Hematopoietic multipotent progenitor cell treated with erythropoietin and hydrocortisone succinate and interleukin-3 and kit ligand, for 15 days (in vitro differentiated cells): Measurements from ENCODE around the gene RNF41.

ENCODE experiments used
- DNase-seq: peaks from one replicate; pipeline ENCODE4 v3.0.0-alpha.2; 2015; ENCODE audit warnings: low spot score

Gene RNF41

GRCh38 chr12:56243731-56244181 is 22.0 kb upstream of the RNF41 start:
- peak; percentile 88 for DNase-seq

DNA sequence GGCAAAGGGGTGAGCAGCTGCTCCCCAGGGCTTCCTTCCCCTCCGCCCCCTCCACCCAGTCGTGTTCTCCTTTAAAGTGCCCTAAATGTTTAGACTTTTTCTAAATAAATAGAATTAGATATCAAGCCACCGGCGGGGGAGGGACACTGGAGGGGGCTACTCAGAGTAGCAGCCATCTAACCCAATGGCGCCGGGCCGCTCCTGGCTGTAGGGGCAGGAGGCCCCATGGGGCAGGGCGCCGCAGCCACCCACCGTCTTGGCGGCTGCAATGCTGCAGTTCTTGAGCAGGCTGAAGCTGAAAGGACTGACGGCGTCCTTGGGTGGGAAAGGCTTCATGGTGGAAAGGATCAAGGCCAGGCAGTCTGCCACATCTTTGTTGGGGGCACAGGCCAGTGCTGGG is 21.3 kb upstream of the RNF41 start:
- no peak for DNase-seq

- DNase-seq, result no peak
Measured at GRCh38 chr12:56241424-56242303, 19.9 kb upstream of the RNF41 start.

- no peak for DNase-seq
Measured at GRCh38 chr12:56237552-56237951, 15.8 kb upstream of the RNF41 start.

DNA sequence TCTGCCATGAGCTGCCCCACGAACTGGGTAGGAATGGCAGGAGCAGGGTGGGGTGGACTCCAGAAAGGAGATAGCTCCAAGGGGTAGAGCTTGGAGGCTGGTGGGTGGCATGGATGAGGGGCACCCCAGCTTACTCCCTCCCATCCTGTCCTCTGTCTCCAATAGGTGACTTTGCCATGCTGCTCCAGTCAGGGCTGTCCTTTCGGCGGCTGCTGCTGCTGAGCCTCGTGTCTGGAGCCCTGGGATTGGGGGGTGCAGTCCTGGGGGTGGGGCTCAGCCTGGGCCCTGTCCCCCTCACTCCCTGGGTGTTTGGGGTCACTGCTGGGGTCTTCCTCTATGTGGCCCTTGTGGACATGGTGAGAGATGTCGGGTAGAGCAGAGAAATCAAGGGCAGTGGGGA is 15.3 kb upstream of the RNF41 start:
- no peak for DNase-seq

DNA sequence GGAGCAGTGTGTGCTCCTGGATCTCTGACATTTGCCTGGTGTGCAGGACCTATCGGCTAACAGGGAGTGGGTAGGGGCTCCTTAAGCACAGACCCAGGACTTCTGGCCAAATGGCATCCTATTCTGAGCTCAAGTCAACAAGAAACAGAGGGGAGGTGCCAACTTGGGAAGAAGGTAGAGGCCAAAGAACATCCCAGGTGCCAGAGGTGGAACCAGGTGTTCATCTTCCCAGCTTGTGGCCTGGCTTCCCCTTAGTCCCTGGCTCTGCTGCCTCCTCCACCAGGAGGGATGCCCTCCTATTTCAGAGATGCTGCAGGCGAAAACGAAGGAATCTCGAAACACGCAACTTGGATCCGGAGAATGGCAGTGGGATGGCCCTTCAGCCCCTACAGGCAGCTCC is 14.4 kb upstream of the RNF41 start:
- no peak for DNase-seq

- DNase-seq, result no peak
Measured at GRCh38 chr12:56234746-56235436, 13.2 kb upstream of the RNF41 start.

GRCh38 chr12:56231184-56231582 is 9.5 kb upstream of the RNF41 start:
- no peak for DNase-seq

DNA sequence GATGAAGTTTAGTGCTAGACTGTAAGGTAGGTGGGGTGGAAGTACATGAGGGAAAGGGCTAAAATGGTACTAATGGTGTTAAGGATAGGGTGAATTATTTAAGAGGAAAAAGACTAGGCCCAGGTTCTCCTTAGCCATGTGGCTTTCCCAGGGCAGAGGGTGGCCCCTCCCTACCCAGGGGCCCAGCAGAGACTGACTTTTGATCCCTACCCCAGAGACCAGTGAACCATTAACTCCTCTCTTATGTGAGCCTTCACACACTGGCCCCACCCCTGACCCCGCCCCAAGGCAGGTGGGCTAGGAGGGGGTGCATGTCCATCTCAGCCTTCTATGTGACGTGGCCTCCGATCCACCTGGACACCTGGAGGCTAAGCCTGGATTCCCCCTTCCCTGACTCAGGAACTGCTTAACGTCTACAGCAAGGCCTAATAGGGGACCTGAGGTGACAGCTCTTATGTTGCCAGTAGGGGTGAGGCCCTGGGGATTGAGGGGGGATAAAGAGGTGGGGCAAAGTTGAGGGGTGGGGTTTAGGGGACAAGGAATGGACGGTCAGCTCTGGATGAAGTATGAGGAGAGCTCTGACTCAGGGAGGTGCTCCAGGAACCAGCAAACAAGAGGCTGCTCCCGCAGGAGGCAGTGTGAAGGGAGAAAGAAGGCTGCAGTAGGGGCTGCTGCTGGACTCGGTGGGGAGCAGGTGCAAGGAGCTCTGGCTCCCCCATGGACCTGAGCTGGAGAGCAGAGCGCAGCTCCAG is 8.9 kb upstream of the RNF41 start:
- no peak for DNase-seq

GRCh38 chr12:56229916-56230431 is 8.3 kb upstream of the RNF41 start, which contains the start of gene SLC39A5:
Gene SLC39A5 (plus strand): TSS chr12:56230051. CDS start chr12:56231275, 1,224 bp downstream.
- DNase-seq, result no peak

DNA sequence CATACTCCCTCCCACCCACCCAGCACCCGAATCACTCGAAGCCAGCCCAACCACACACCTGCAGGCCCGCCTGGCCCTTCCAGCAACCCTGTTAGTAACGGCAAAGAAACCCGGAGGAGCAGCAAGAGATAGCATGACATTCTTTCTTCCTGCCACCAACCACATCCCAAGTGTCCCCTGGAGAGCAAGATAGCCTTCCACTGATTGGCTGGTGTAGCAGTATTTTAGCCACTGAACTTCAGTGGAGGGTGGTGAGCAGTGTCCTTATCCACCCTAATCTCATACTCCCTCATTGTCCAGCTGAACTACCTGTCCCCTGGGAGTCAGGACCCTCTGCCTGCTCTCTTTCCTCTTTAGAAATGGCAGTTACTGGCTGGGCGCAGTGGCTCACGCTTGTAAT is 7.4 kb upstream of the RNF41 start:
- DNase-seq, result no peak

- DNase-seq, result no peak
Measured at GRCh38 chr12:56224954-56225353, 3.2 kb upstream of the RNF41 start.

- peak; percentile 94 for DNase-seq
Measured at GRCh38 chr12:56224102-56224701, 2.5 kb upstream of the RNF41 start, which contains the start of gene NABP2. Gene NABP2 (plus strand): TSS chr12:56224342. CDS start chr12:56224857, 515 bp downstream.

- DNase-seq, result no peak
Measured at GRCh38 chr12:56223571-56224101, 1.9 kb upstream of the RNF41 start.

DNA sequence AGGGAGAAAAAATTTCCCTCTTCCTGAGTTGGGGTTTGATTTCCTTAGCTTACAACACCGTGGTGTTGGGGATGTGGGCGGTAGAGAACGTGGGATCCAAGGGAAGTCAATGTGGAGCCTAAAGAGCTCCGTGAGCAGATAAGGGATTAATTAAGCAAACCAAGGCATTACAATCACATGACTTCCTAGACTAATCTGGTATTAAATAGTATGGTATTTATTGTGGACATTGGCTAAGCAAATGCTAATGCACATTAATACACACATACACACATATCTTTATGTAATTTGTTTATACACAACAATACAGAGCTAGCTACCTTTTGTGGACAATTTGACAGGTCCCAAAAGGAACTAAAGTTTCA is 791 bp upstream of the RNF41 start:
- no peak for DNase-seq

DNA sequence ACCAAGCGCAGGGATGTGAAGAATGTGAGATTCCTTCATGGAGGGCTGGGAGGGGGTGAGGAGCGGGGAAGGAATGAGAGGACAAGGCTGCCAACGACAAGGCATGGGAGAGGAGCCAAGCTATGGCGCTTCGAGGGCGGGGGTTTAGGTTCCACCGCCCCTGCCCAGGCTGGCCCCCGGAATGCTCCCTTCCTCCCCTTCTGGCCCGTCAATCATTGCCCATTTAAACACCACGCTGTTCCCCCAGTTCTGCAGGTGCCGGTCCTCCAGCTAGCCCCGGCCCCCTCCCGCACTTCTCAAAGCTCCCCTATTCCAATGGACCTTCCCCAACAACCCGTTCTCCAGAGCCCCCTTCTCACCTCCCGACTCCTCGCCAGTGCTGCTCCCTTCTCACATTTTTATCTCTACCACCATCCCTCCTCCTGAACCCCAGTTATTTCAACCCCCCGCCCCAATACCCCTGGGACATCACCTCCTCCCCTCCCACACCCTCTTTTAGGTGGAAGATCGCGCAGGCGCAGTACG is 428 bp downstream of the RNF41 start:
- peak; percentile 21 for DNase-seq

DNA sequence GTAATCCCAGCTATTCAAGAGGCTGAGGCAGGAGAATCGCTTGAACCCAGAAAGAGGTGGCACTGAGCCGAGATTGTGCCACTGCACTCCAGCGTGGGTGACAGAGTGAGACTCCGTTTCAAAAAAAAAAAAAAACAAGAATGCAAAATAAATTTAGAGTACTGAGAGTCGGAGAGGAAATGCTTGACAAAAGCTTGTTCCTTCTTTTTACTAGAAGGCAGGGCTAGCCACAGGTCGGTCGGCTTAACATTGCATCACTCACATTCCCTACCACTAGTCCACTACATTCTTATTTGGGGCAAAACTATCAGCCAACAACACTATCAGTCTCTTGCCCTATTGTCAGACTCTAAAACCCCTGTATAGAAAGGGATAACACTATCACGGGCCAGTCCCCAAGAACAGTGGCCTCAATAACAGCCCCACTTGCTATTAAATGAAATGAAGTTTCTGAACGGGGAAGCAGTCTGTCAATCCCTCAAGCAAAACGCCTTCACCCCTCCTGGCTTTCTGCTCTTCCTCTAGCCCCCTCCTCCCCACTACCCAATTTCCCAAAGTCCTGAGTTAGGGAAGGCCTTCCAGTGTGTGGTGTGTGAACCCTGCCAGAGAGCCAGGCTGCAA is 1.0 kb downstream of the RNF41 start:
- peak; percentile 21 for DNase-seq

DNA sequence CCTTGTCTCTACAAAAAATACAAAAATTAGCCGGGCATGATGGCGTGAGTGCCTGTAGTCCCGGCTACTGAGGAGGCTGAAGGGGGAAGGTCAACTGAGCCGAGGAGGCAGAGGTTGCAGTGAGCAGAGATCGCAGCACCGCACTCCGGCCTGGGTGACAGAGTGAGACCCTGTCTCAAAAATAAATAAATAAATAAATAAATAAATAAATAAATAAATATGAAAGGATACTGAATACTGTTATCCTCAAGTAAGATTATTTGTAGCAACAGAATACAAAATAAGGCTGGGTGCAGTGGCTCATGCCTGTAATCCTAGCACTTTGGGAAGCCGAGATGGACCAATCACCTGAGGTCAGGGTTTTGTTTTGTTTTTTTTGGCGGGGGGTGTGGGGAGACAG is 1.9 kb downstream of the RNF41 start:
- DNase-seq, result no peak

DNA sequence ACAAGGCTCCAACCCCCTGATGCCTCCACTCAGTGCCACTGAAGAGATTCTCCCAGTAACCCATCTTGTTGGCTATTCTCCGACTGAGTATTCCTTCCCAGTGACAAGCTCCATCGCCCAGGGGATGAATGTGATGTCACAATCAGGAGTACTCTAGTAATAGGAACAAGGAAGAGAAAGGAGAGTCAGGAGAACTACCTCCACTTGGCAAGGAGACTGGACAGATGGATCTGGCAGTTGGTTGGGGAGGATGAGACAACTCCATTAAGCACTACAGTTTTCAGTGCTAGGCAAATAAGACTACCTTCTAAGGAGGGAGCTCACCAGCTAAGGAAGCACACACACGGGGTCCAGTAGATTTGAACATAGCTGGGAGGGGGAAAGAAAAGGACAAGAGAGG is 5.3 kb downstream of the RNF41 start:
- DNase-seq, result no peak

DNA sequence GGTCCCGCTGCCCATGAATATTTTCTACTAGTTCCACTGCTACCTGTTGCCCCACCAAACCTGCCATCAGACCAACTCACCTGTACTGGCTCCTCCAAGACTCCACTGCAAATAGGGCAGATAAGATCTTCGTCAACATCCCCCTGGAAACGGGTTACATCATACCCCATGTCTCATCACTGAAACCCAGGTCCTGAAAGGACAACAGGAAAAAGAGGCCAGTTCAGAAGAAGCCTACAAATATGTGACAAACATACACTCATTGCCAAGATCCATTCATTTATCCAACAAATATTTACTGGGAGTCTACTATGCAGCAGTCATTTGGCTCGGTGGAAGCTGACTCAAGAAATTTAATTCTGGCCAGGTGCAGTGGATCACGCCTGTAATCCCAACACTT is 7.8 kb downstream of the RNF41 start:
- no peak for DNase-seq

DNA sequence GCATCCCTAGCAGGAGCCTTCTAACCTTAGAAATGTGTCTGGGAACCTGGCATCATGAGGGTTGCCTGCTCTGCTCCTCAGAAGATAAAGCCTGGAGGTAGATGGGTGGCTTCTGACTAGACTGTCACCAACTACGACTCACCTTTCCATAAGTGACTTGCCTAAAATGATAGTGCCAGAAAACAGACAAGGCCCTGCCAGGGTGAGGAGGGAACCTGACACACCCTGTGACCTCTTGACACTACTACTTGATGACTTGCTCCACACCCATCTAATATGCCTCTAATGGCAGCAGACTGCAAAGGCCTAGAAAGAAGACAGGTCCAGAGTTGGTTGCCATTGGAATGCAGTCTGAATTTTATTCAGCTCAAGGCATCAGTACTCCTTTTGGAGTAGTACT is 9.4 kb downstream of the RNF41 start:
- DNase-seq, result peak; percentile 63
